Activated naive CD4-positive, alpha-beta T cell treated with anti-CD3 and anti-CD28 coated beads, Interleukin-2, amount 50 U/mL, for 72 hours (primary cell): ENCODE measurements around the gene PDE4B. TPM values are rescaled to one million over a fixed set of nuclear protein-coding genes. Genes with fewer than 3 reads are reported as not detected.

Source experiments
- ATAC-seq, 2 donors: fragments of 150-1000 bp; cut with Tn5 transposase; 2 replicates each; pipeline ENCODE4 v1.10.0; 2021; ENCODE audit warnings: mild to moderate bottlenecking in 2 of 2, moderate library complexity in 2 of 2
- DNase-seq, 2 donors: peaks; one replicate each; pipeline ENCODE4 v3.0.0; 2021 to 2022; ENCODE audit warnings: low spot score in 2 of 2
- H3K27ac Mint-ChIP-seq, 2 donors: one replicate each; pipeline ENCODE4 v1.8.0; 2022; ENCODE audit warnings: mild to moderate bottlenecking in 2 of 2, mixed read lengths in 2 of 2
- H3K36me3 Mint-ChIP-seq, 2 donors: one replicate each; pipeline ENCODE4 v1.8.0; 2022; ENCODE audit warnings: mixed read lengths in 2 of 2
- H3K9me3 Mint-ChIP-seq, 2 donors: one replicate each; pipeline ENCODE4 v1.8.0; 2022; ENCODE audit warnings: mixed read lengths in 2 of 2
- total RNA-seq, 2 donors: library from RNA; stranded (reverse); gene quantifications; one replicate each; pipeline ENCODE4 v1.2.3, GENCODE V29; 2022

The PDE4B gene
- total RNA-seq, 2 donors from 2014 or later, result 23.8 to 25.6 TPM

DNA sequence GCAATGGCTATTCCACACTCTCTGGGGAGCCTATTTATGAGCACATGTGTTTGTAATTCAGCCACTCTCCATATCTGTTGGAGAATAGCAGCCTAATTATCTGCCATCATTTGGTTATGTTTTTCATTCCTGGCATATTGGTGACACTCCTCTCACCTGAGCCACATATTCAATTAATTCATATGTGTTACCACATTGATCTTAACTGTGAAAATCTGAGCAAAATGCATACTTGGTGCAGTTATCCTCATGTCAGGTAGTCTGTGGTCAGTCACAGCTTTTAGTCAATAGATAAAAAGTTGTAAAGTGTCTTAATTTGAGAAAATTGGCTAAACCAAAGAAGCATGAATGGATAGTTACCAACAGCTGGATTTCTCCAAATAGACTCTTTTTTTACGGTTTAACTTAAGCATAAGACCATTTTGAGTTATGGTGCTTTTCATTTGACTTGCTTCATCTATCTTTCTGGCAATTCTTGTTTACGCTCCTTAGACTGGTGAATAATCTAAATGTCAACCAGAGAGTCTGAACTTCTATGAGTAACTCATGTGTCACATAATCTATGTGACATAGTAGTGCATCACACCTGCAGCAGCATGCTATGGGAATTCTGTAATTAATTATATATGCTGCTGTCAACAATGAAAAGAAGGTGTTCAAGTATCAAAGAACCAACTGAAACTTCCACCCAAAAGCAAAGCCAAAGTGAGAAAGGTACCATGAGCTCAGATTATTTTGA, 553.5 kb downstream of the PDE4B start:
- H3K27ac Mint-ChIP-seq, result peak overlapping the region; percentile 88 to 89
- no peak for DNase-seq
- peaks cover 5 to 7% of the 10 kb centered on the region in 2 donors for H3K36me3 Mint-ChIP-seq
- peak; percentile 63 to 74 for ATAC-seq
- no peaks in the 10 kb centered on the region for H3K9me3 Mint-ChIP-seq

- H3K36me3 Mint-ChIP-seq, result peaks cover 6 to 7% of the 10 kb centered on the region in 2 donors
- H3K9me3 Mint-ChIP-seq, result peaks cover 0 to under 1% of the 10 kb centered on the region in 2 donors
- peak overlapping the region; percentile 88 to 89 for H3K27ac Mint-ChIP-seq
- DNase-seq (no peak), ATAC-seq (no peak)
Observed at GRCh38 chr1:66346873-66347272, 554.2 kb downstream of the PDE4B start.

GRCh38 chr1:66348776-66349175, 556.1 kb downstream of the PDE4B start:
- Mint-ChIP-seq H3K27ac (peak overlapping the region; percentile 61 to 87), H3K36me3 (peaks cover 21 to 26% of the 10 kb centered on the region in 2 donors), H3K9me3 (peaks cover 0 to 5% of the 10 kb centered on the region in 2 donors)
- DNase-seq (no peak), ATAC-seq (no peak)

DNA sequence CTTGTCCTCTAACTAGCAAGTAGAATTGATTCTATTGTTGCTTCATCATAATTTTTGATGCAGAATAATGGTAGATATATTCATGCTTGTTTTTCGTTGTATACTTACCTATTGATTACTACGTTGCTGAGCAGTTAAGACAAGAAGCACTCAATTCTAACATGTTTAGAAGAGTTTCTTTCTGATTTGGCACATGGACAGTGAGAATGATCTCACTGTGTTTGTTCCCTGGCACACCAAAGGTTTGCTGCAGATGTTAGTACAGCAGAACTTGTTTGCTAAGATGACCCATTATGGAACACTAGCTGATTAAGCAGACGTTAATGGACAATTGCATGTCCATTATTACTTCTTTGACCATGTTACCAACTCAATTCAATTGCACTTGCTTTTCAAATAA, 556.5 kb downstream of the PDE4B start:
- Mint-ChIP-seq H3K36me3 (peaks cover 21 to 26% of the 10 kb centered on the region in 2 donors), H3K9me3 (peaks cover 0 to 5% of the 10 kb centered on the region in 2 donors), H3K27ac (peak overlapping the region; percentile 87 to 98)
- DNase-seq (no peak), ATAC-seq (no peak)

DNA sequence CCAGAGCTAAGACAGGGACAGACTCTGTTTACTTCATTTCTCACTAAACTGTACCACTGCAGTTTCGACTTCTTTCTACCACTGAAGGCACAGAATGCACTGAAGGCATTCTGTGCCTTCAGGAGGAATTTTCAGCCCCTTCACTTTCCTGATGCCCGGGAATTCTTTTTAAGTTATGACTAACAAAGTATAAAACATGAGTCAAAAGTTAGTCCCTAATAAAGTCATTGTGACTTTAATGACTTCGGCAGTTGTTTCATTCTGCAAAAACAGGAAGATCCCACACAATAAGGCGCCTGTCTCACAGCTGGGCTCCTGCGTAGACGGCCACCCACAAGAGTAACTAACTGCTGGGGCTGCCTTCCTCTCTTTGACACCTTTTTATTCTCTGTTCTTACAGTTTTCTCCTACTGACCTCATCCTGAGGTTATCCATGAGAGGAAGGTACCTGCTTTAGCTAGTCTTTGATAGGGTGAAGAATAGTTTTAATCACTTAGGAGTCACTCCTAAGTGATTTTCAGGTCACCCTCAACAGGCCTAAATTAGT, 557.4 kb downstream of the PDE4B start:
- peak; percentile 72 to 79 for ATAC-seq
- Mint-ChIP-seq H3K36me3 (peaks cover 20 to 21% of the 10 kb centered on the region in 2 donors), H3K27ac (peak overlapping the region; percentile 87 to 98), H3K9me3 (peaks cover 0 to 5% of the 10 kb centered on the region in 2 donors)
- no peak for DNase-seq

GRCh38 chr1:66351478-66351877, 558.8 kb downstream of the PDE4B start:
- H3K9me3 Mint-ChIP-seq, result peaks cover 0 to 5% of the 10 kb centered on the region in 2 donors
- H3K36me3 Mint-ChIP-seq, result peaks cover 21 to 31% of the 10 kb centered on the region in 2 donors
- peak; percentile 62 to 80 for ATAC-seq
- no peak for DNase-seq
- H3K27ac Mint-ChIP-seq, result peak overlapping the region; percentile 87 to 98

DNA sequence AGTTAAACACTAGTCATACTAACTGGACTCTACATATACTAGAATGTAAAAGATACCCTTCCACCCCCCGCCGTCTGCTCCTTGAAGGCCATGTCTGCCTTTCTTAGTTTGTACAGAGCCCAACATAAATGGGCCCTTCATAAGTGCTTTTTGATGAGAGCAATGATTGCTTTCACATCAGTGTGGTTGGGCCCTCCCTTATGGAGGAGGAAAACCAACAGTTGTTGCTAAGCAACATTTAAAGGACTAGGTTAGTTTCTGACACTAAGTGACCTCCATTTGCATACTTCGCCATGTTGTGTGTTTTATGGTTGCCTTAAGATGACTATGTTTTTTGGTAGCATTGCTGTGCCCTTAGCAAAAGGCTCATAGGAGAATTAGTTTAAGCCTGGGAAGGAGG, 559.2 kb downstream of the PDE4B start:
- Mint-ChIP-seq H3K9me3 (peaks cover 0 to 5% of the 10 kb centered on the region in 2 donors), H3K27ac (peak overlapping the region; percentile 87 to 98), H3K36me3 (peaks cover 25 to 36% of the 10 kb centered on the region in 2 donors)
- ATAC-seq (peak; percentile 17 to 43), DNase-seq (no peak)

- DNase-seq (no peak), ATAC-seq (no peak)
- H3K27ac Mint-ChIP-seq, result peak overlapping the region; percentile 87 to 98
- peaks cover 0 to 5% of the 10 kb centered on the region in 2 donors for H3K9me3 Mint-ChIP-seq
- H3K36me3 Mint-ChIP-seq, result peaks cover 31 to 44% of the 10 kb centered on the region in 2 donors
Observed at GRCh38 chr1:66352792-66353191, 560.1 kb downstream of the PDE4B start.

- H3K36me3 Mint-ChIP-seq, result peaks cover 35 to 48% of the 10 kb centered on the region in 2 donors
- H3K27ac Mint-ChIP-seq, result peak overlapping the region; percentile 87 to 98
- DNase-seq (no peak), ATAC-seq (no peak)
- peaks cover 0 to 5% of the 10 kb centered on the region in 2 donors for H3K9me3 Mint-ChIP-seq
Observed at GRCh38 chr1:66353257-66353656, 560.6 kb downstream of the PDE4B start.

- Mint-ChIP-seq H3K36me3 (peaks cover 35 to 52% of the 10 kb centered on the region in 2 donors), H3K27ac (peak overlapping the region in 1 of 2 donors; percentile 30), H3K9me3 (peaks cover 0 to 5% of the 10 kb centered on the region in 2 donors)
- no peak for DNase-seq
- ATAC-seq, result no peak
Observed at GRCh38 chr1:66354311-66355201, 561.9 kb downstream of the PDE4B start.

DNA sequence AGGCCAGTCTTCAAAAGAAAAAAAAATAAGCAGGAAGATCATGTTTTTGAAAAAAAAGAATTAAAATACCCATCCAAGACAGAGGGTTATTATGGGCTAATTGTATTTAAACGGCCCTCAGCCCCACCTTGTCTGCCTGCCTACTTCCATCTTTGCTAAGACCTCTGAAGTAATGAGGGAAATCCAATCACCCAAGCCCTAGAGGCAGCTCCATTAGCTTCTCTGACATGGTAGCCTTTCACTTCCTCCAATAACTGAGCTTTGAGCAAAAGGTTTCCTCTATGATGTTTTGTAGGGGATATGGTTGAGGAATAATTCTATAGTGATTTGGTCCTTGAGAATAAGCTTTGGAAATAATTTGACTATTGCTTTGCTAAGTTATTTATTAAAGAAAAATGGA, 563.1 kb downstream of the PDE4B start:
- Mint-ChIP-seq H3K27ac (no peak overlapping the region), H3K36me3 (peaks cover 35 to 59% of the 10 kb centered on the region in 2 donors), H3K9me3 (peaks cover 0 to 5% of the 10 kb centered on the region in 2 donors)
- no peak for ATAC-seq
- DNase-seq, result no peak

DNA sequence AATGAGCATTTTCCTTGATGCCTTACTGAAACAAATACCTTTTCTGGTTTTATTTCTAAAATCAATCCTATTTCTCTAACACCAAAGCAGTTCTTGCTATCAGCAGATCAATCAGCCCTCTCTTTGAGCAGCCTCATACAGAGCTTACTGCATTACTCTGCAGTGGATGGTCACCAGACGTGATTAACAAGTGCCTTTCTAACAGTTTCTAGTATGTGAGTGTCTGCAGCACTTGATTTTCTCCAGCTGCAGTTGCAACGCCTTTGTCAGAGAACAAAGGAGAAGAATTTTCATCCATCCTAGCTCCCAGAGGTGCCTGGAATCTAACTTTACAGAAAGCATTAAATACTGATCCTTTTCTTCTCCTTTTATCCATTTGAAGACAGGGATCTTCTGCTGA, 563.9 kb downstream of the PDE4B start:
- DNase-seq (no peak), ATAC-seq (no peak)
- H3K36me3 Mint-ChIP-seq, result peaks cover 39 to 64% of the 10 kb centered on the region in 2 donors
- H3K27ac Mint-ChIP-seq, result no peak overlapping the region
- peaks cover 0 to 5% of the 10 kb centered on the region in 2 donors for H3K9me3 Mint-ChIP-seq

GRCh38 chr1:66357021-66357420, 564.3 kb downstream of the PDE4B start:
- DNase-seq (no peak), ATAC-seq (no peak)
- H3K9me3 Mint-ChIP-seq, result peaks cover 0 to 3% of the 10 kb centered on the region in 2 donors
- H3K27ac Mint-ChIP-seq, result no peak overlapping the region
- H3K36me3 Mint-ChIP-seq, result peaks cover 40 to 67% of the 10 kb centered on the region in 2 donors

- Mint-ChIP-seq H3K9me3 (no peaks in the 10 kb centered on the region), H3K27ac (no peak overlapping the region), H3K36me3 (peaks cover 42 to 67% of the 10 kb centered on the region in 2 donors)
- no peak for DNase-seq
- no peak for ATAC-seq
Observed at GRCh38 chr1:66357478-66358197, 564.9 kb downstream of the PDE4B start.

- DNase-seq, result no peak
- H3K9me3 Mint-ChIP-seq, result no peaks in the 10 kb centered on the region
- peaks cover 43 to 69% of the 10 kb centered on the region in 2 donors for H3K36me3 Mint-ChIP-seq
- ATAC-seq, result no peak
- no peak overlapping the region for H3K27ac Mint-ChIP-seq
Observed at GRCh38 chr1:66359269-66359668, 566.6 kb downstream of the PDE4B start.

DNA sequence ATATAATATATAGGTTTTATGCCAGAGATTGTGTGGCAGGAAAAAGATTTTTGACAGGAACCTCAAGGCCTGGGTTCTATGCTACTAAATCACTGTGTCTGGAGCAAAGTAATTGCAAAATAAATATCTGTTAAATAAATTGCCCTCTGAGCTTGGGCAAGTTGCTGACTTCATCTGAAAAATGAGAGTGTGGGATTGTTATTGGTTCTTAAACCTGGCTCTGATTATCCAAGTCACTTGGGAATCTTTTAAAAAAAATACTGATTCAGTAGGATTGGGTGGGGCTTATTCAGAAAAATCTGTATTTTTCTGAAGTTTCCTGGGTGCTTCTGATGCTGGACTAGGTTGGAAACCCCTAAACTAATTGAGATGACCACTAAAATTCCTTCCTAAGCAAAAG, 567.1 kb downstream of the PDE4B start:
- ATAC-seq (no peak), DNase-seq (no peak)
- H3K36me3 Mint-ChIP-seq, result peaks cover 48 to 74% of the 10 kb centered on the region in 2 donors
- no peaks in the 10 kb centered on the region for H3K9me3 Mint-ChIP-seq
- H3K27ac Mint-ChIP-seq, result no peak overlapping the region
